Activated naive CD4-positive, alpha-beta T cell treated with anti-CD3 and anti-CD28 coated beads, Interleukin-2, amount 10 ng/mL, durations not matched to agents 7 days and 5 days (primary cell): ENCODE measurements around the gene PTH1R.
A peak's percentile ranks its signal among the peaks of the same experiment; 100 is the strongest.
"Not testable (repeated sequence)": the region's sequence is repeated elsewhere in the genome, so short reads cannot be mapped to it uniquely, and the experiment has no call there.

Experiments
- CTCF ChIA-PET: fragments of 350-600 bp; sonication (Branson Sonifier 250); formaldehyde crosslinking; loops from one replicate; lab custom pipeline; 2021; ENCODE audit warnings: antibody characterized with exemption; lab: Charles Lee
- DNase-seq: peaks from one replicate; pipeline ENCODE4 v3.0.0-alpha.2; 2020
- H3K27ac Mint-ChIP-seq: one replicate; pipeline ENCODE4 v1.8.0; 2021; ENCODE audit warnings: mild to moderate bottlenecking, moderate library complexity, mixed read lengths
- H3K27me3 Mint-ChIP-seq: one replicate; pipeline ENCODE4 v1.8.0; 2021; ENCODE audit warnings: mild to moderate bottlenecking, mixed read lengths
- H3K36me3 Mint-ChIP-seq: one replicate; pipeline ENCODE4 v1.8.0; 2021; ENCODE audit warnings: mixed read lengths
- H3K4me1 Mint-ChIP-seq: one replicate; pipeline ENCODE4 v1.8.0; 2021; ENCODE audit warnings: mixed read lengths
- H3K4me3 Mint-ChIP-seq: one replicate; pipeline ENCODE4 v1.8.0; 2021; ENCODE audit warnings: mild to moderate bottlenecking, moderate library complexity, mixed read lengths
- H3K9me3 Mint-ChIP-seq: one replicate; pipeline ENCODE4 v1.8.0; 2021; ENCODE audit warnings: mixed read lengths

Gene PTH1R

DNA sequence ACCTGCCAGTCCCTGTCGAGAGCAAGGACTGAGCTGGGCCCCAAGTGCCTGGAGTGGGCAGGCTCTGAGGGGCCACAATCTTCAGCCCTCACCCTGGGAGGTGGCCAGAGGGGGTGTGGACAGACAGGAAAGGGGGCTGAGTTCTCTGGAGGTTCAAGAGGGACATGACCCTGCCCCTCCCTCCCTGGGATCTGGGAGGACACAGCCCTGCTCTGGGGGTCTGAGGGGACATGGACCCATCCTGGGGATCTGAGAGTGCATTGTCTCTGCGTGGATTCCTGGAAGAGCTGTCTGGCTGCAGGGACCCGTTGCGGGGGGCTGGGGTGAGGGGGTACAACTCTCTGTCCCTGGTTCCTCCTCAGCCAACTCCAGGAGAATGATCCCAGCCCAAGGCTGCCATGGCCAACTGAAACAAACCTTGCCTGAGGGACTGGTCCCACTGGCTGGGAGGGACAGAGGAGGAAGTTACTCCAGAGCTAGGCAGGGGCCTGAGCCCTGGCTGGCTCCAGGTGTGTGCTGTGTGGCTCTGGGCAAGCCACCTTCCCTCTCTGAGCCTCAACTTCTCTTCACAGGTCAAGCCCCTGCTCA is 29.0 kb downstream of the PTH1R start:
- peaks cover 9% of the 10 kb centered on the region for H3K27me3 Mint-ChIP-seq
- H3K4me1 Mint-ChIP-seq = peaks cover 5% of the 10 kb centered on the region
- CTCF ChIA-PET = no interaction called here
- H3K9me3 Mint-ChIP-seq = no peaks in the 10 kb centered on the region
- DNase-seq = no peak
- no peak overlapping the region for H3K27ac Mint-ChIP-seq
- no peak overlapping the region for H3K4me3 Mint-ChIP-seq
- no peaks in the 10 kb centered on the region for H3K36me3 Mint-ChIP-seq

GRCh38 chr3:46907271-46907670 is 29.8 kb downstream of the PTH1R start:
- H3K4me1 Mint-ChIP-seq = peaks cover 5% of the 10 kb centered on the region
- CTCF ChIA-PET = no interaction called here
- no peak overlapping the region for H3K27ac Mint-ChIP-seq
- peaks cover under 1% of the 10 kb centered on the region for H3K36me3 Mint-ChIP-seq
- H3K4me3 Mint-ChIP-seq = no peak overlapping the region
- H3K9me3 Mint-ChIP-seq = no peaks in the 10 kb centered on the region
- DNase-seq = no peak
- H3K27me3 Mint-ChIP-seq = peaks cover 5% of the 10 kb centered on the region

DNA sequence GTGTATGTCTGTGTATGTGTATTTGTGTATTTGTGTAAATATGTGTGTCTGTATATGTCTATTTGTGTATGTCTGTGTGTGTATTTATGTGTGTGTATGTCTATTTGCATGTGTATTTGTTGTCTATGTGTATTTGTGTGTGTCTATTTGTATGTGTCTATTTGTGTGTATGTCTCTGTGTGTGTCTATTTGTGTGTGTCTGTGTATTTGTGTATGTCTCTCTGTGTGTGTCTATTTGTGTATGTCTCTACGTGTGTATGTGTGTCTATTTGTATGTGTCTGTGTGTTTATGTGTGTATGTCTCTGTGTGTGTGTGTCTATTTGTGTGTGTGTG is 30.4 kb downstream of the PTH1R start:
- H3K4me3 Mint-ChIP-seq = no peak overlapping the region
- no peak overlapping the region for H3K27ac Mint-ChIP-seq
- H3K9me3 Mint-ChIP-seq = no peaks in the 10 kb centered on the region
- no peak for DNase-seq
- peaks cover 2% of the 10 kb centered on the region for H3K36me3 Mint-ChIP-seq
- CTCF ChIA-PET = no interaction called here
- peaks cover 5% of the 10 kb centered on the region for H3K4me1 Mint-ChIP-seq
- H3K27me3 Mint-ChIP-seq = peaks cover 5% of the 10 kb centered on the region

DNA sequence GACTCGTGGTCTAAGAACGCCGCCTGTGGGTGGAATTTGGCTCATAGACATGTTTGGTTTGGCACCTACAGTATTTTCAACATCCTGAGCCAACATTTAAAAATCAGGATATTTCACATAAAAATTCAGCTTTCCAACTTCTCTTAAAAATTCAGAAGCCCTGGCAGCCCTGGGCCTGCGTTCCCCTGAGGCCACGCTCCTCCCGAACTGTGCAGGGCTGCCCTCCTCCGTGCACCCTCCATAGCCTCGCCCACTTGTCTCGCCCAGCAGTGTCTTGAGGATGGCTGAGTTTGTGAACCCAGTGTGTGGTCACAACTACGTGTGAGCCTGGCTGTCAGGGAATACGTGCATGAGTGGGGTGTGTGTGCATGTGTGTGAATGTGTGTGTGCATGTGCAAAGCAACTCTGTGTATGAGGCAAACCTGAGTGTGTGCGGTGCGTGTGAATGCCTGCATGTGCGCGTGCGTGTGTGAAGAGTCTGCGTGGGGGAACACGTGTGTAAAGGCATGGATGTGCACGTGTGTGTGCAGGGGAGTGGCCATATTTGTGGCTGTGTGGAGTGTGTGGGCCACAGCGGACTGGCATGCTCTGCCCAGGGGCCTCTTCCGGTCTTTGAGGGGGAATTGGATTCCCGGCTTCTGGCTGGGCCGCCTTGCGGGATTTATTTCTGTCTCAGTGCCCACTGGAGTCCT is 30.9 kb downstream of the PTH1R start:
- CTCF ChIA-PET = interaction anchor here (1.1 to 1.7 kb wide), 8 partner anchors 8 to 279 kb away, joined by 3 to 9 read pairs (median 4); partner anchors contain the start of gene MYL3
- Mint-ChIP-seq H3K27ac (no peak overlapping the region), H3K4me3 (no peak overlapping the region), H3K36me3 (peaks cover 2% of the 10 kb centered on the region), H3K27me3 (peaks cover 5% of the 10 kb centered on the region), H3K4me1 (peaks cover 6% of the 10 kb centered on the region), H3K9me3 (no peaks in the 10 kb centered on the region)
- no peak for DNase-seq

DNA sequence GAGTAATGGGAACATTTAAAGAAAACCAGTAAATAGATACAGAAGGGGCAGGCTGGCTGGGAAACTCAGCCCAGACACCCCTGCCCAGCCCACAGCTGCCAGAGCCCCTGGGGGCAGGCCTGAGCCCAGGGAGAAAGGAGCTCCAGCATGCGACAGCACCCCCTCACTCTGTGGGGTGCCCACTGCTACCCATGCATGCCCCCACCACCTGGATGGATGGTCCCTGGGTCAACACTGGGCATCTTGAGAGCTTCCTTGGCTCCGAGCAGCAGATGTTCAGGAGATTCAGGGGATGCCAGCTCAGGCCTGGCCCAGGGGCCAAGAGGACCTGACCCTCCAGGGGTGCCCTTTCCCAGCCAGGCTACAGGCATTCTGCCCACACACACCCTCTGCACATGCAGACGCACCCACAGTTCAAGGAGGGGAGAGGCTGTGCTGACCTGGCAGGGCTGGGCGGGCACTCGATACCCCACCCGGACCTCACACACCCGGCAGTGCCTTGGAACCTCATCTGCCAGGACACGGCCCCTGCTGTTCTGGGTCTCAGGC is 31.5 kb downstream of the PTH1R start:
- CTCF ChIA-PET = interaction anchor here (0.9 to 1.7 kb wide), 19 partner anchors 8 to 414 kb away, joined by 3 to 11 read pairs (median 4); partner anchors contain the start of gene MYL3
- H3K27me3 Mint-ChIP-seq = peaks cover 5% of the 10 kb centered on the region
- peaks cover 2% of the 10 kb centered on the region for H3K36me3 Mint-ChIP-seq
- H3K9me3 Mint-ChIP-seq = no peaks in the 10 kb centered on the region
- DNase-seq = no peak
- H3K4me1 Mint-ChIP-seq = peaks cover 12% of the 10 kb centered on the region
- no peak overlapping the region for H3K27ac Mint-ChIP-seq
- H3K4me3 Mint-ChIP-seq = no peak overlapping the region

GRCh38 chr3:46909535-46910161 is 32.1 kb downstream of the PTH1R start:
- H3K36me3 Mint-ChIP-seq = peaks cover 2% of the 10 kb centered on the region
- peaks cover 5% of the 10 kb centered on the region for H3K27me3 Mint-ChIP-seq
- H3K9me3 Mint-ChIP-seq = no peaks in the 10 kb centered on the region
- DNase-seq = peak; percentile 86
- CTCF ChIA-PET = interaction anchor here (0.7 to 1.7 kb wide), 21 partner anchors 8 to 413 kb away, joined by 3 to 11 read pairs (median 4); partner anchors contain the start of gene MYL3
- H3K4me1 Mint-ChIP-seq = peaks cover 14% of the 10 kb centered on the region
- H3K4me3 Mint-ChIP-seq = no peak overlapping the region
- peak overlapping the region; percentile 26 for H3K27ac Mint-ChIP-seq

DNA sequence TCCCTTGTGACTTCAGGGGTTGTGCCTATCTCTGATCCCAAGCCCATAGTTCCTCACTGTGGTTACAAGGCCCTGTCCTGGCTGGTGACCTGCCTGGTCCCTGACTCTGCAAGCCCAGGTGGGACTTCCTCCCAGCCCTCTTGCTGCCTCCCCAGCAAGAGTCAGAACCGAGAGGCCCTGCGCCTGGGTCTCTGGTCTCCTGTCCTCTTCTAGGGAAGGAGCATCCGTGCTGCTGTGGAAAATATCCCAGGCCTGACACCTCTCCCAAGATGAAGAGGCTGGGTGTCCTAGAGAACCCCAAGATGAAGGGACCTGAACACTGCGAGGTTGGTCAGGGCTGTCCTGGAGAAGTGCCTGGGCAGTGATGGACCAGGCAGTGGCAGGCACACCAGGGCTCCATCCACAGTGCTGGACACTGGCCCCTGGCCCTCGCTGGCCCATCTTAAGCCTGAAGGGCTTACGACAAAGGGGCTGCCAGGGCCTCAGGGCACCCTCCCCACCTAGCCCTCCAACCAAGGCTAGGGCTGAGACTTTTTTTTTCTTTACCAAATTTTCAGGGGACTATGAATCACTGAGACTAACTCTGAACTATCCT is 32.7 kb downstream of the PTH1R start:
- Mint-ChIP-seq H3K36me3 (peaks cover 2% of the 10 kb centered on the region), H3K4me1 (peaks cover 14% of the 10 kb centered on the region), H3K9me3 (no peaks in the 10 kb centered on the region), H3K4me3 (no peak overlapping the region), H3K27me3 (peaks cover 5% of the 10 kb centered on the region), H3K27ac (no peak overlapping the region)
- CTCF ChIA-PET = interaction anchor here (0.7 to 1.7 kb wide), 18 partner anchors 9 to 412 kb away, joined by 3 to 11 read pairs (median 4); no protein-coding TSS in a partner anchor
- DNase-seq = no peak

DNA sequence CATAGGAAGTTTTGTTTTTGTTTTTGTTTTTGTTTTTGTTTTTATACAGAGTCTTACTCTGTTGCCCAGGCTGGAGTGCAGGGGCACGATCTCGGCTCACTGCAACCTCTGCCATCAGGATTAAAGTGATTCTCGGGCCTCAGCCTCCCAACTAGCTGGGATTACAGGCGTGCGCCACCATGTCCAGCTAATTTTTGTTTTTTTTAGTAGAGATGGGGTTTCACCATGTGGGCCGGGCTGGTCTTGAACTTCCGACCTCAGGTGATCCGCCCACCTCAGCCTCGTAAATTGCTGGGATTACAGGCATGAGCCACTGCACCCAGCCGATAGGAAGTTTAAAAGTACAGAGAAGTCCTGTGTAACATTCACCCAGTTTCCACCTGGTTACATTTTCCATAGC is 33.4 kb downstream of the PTH1R start:
- DNase-seq, H3K36me3 Mint-ChIP-seq, H3K27ac Mint-ChIP-seq, H3K27me3 Mint-ChIP-seq, H3K4me3 Mint-ChIP-seq, H3K9me3 Mint-ChIP-seq, CTCF ChIA-PET: not testable (repeated sequence)
- peaks cover 14% of the 10 kb centered on the region for H3K4me1 Mint-ChIP-seq

GRCh38 chr3:46912986-46913385 is 35.5 kb downstream of the PTH1R start:
- CTCF ChIA-PET = interaction anchor here (0.7 to 2.5 kb wide), 5 partner anchors 9 to 94 kb away, joined by 3 to 7 read pairs (median 3); no protein-coding TSS in a partner anchor
- H3K4me1 Mint-ChIP-seq = peaks cover 14% of the 10 kb centered on the region
- no peaks in the 10 kb centered on the region for H3K9me3 Mint-ChIP-seq
- peaks cover 9% of the 10 kb centered on the region for H3K36me3 Mint-ChIP-seq
- no peak for DNase-seq
- H3K4me3 Mint-ChIP-seq = no peak overlapping the region
- H3K27ac Mint-ChIP-seq = no peak overlapping the region
- H3K27me3 Mint-ChIP-seq = peaks cover 5% of the 10 kb centered on the region

DNA sequence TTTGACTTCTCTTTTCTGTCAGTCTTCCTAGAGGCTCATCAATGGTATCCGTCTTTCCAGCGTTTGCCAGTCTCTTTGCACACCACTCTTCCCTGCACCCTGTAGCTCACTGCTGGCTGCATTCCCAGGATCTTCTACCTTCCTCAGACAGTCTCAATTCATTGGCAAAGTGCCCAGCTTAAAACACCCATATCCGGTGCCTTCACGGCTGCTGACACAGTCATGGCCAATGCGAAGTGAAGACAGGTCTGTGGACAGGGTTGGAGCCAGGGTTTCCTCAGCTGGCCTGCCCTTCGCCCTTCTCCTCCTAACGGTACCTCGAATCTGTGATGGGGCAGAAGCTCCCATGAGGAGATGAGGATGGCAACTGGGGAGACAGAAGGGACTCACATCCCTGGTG is 36.1 kb downstream of the PTH1R start:
- H3K27me3 Mint-ChIP-seq = peaks cover 5% of the 10 kb centered on the region
- DNase-seq = no peak
- H3K9me3 Mint-ChIP-seq = no peaks in the 10 kb centered on the region
- H3K4me3 Mint-ChIP-seq = no peak overlapping the region
- CTCF ChIA-PET = interaction anchor here (0.6 to 2.5 kb wide), 5 partner anchors 10 to 1184 kb away, joined by 3 to 7 read pairs (median 3); no protein-coding TSS in a partner anchor
- H3K4me1 Mint-ChIP-seq = peaks cover 14% of the 10 kb centered on the region
- H3K36me3 Mint-ChIP-seq = peaks cover 13% of the 10 kb centered on the region
- H3K27ac Mint-ChIP-seq = no peak overlapping the region

DNA sequence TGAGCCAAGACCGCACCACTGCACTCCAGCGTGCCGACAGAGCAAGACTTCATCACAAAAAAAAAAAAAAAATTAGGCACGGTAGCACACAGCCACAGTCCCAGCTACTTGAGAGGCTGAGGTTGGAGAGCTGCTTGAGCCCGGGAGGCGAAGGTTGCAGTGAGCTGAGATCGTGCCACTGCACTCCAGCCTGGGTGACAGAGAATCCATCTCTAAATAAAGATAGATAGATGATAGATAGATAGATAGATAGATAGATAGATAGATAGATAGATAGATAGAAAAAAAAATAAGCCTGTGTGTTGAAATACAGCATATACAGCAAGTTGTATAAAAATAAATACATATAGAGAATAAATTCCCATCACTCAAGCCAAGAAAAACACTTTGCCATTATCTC is 37.3 kb downstream of the PTH1R start:
- peaks cover 22% of the 10 kb centered on the region for H3K36me3 Mint-ChIP-seq
- no peak overlapping the region for H3K27ac Mint-ChIP-seq
- no peak for DNase-seq
- CTCF ChIA-PET = interaction anchor here (2.5 kb wide), 1 partner anchor 8 kb away, joined by 7 read pairs; no protein-coding TSS in a partner anchor
- no peaks in the 10 kb centered on the region for H3K27me3 Mint-ChIP-seq
- H3K4me3 Mint-ChIP-seq = no peak overlapping the region
- H3K4me1 Mint-ChIP-seq = peaks cover 10% of the 10 kb centered on the region
- no peaks in the 10 kb centered on the region for H3K9me3 Mint-ChIP-seq

DNA sequence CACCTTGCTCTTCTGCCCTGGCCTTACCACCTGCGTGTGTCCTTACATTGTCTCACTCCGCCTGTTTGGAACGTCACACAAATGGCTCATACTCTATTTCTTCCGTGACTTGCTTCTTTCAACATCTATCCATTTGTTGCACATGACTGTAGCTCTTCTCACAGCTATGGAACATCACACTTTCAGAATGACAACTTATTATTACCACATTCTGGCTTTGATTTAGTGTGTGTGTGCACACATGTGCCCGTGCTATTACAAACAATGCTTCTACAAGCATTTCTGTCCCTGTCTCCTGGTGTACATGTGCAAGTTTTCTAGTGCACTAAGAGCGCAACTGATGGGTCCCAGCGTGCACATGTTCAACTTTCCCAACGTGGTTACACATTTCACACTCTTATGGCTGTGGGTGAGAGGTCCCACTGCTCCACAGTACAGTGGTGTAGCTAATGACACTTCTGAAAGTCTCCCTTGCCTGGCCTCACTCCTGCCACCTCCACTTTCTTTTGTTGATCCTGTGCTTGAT is 37.8 kb downstream of the PTH1R start:
- no peaks in the 10 kb centered on the region for H3K9me3 Mint-ChIP-seq
- CTCF ChIA-PET = interaction anchor here (0.5 kb wide), 1 partner anchor 885 kb away, joined by 4 read pairs; no protein-coding TSS in a partner anchor
- H3K4me3 Mint-ChIP-seq = no peak overlapping the region
- DNase-seq = no peak
- no peaks in the 10 kb centered on the region for H3K27me3 Mint-ChIP-seq
- no peak overlapping the region for H3K27ac Mint-ChIP-seq
- peaks cover 27% of the 10 kb centered on the region for H3K36me3 Mint-ChIP-seq
- peaks cover 10% of the 10 kb centered on the region for H3K4me1 Mint-ChIP-seq

- Mint-ChIP-seq H3K36me3 (peaks cover 33% of the 10 kb centered on the region), H3K4me3 (no peak overlapping the region), H3K9me3 (no peaks in the 10 kb centered on the region), H3K27me3 (no peaks in the 10 kb centered on the region), H3K4me1 (peaks cover 10% of the 10 kb centered on the region), H3K27ac (no peak overlapping the region)
- CTCF ChIA-PET = no interaction called here
- DNase-seq = no peak
Measured at GRCh38 chr3:46916278-46916677, 38.8 kb downstream of the PTH1R start.
